Measurements from ENCODE around the gene GOLGA7B. TPM values are rescaled to one million over a fixed set of nuclear protein-coding genes. Genes with fewer than 3 reads are reported as not detected.

Gene GOLGA7B
- total and polyA plus RNA-seq, 2 donors (not counting 1 experiment from before 2014, with no cell fraction given): 0.01 TPM; not detected in 1

- ATAC-seq (ENCODE audit: low read depth) (no peak), DNase-seq (no peak)
- no peaks in the 10 kb centered on the region for H3K4me1 ChIP-seq (ENCODE audit: control insufficient read depth in 2 of 2, insufficient read depth in 2 of 2, low read length in 2 of 2)
- intact Hi-C loops (cut with micrococcal nuclease): no loop called here
- ChIA-PET POLR2A (no interaction called here), CTCF (no interaction called here)
- no peaks in the 10 kb centered on the region for H3K9me3 ChIP-seq (ENCODE audit: control extremely low read depth in 1 of 3, control insufficient read depth in 2 of 3, insufficient read depth in 1 of 3, low read length in 2 of 3)
- no peaks in the 10 kb centered on the region for H3K79me2 ChIP-seq (ENCODE audit: control insufficient read depth, insufficient read depth, low read length)
- no peak overlapping the region for H3K4me3 ChIP-seq (ENCODE audit: control extremely low read depth in 1 of 5, extremely low read depth in 1 of 5, insufficient read depth in 1 of 5, low read depth in 2 of 5, low read length in 4 of 5)
- Mint-ChIP-seq H3K27me3 (peaks cover 17% of the 10 kb centered on the region), H3K4me1 (no peaks in the 10 kb centered on the region), H3K27ac (no peak overlapping the region), H3K4me3 (no peak overlapping the region), H3K9me3 (ENCODE audit: insufficient read depth) (no peaks in the 10 kb centered on the region)
- H3K4me2 ChIP-seq (replicated peaks; ENCODE audit: low read depth, low read length, poor library complexity, severe bottlenecking): no peak overlapping the region
- no peaks in the 10 kb centered on the region for H4K20me1 ChIP-seq (ENCODE audit: control insufficient read depth, insufficient read depth, low read length, poor library complexity, severe bottlenecking)
- H3K36me3 ChIP-seq (replicated peaks in 1 of 2; ENCODE audit: control extremely low read depth in 1 of 2, control insufficient read depth in 1 of 2, extremely low read depth in 1 of 2, insufficient read depth in 2 of 2, low read length in 1 of 2): no peaks in the 10 kb centered on the region
- no peak overlapping the region for H3K9ac ChIP-seq (ENCODE audit: low read length)
- no peak for TF ChIP-seq EZH2 (IDR thresholded peaks at IDR 0.05; ENCODE audit: borderline replicate concordance, insufficient read depth, low read depth, low read length, poor library complexity, severe bottlenecking)
- TF ChIP-seq, protein P1, sequence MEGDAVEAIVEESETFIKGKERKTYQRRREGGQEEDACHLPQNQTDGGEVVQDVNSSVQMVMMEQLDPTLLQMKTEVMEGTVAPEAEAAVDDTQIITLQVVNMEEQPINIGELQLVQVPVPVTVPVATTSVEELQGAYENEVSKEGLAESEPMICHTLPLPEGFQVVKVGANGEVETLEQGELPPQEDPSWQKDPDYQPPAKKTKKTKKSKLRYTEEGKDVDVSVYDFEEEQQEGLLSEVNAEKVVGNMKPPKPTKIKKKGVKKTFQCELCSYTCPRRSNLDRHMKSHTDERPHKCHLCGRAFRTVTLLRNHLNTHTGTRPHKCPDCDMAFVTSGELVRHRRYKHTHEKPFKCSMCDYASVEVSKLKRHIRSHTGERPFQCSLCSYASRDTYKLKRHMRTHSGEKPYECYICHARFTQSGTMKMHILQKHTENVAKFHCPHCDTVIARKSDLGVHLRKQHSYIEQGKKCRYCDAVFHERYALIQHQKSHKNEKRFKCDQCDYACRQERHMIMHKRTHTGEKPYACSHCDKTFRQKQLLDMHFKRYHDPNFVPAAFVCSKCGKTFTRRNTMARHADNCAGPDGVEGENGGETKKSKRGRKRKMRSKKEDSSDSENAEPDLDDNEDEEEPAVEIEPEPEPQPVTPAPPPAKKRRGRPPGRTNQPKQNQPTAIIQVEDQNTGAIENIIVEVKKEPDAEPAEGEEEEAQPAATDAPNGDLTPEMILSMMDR (IDR thresholded peaks at IDR 0.05): no peak
- H2AFZ ChIP-seq (ENCODE audit: insufficient read depth, low read depth, low read length, poor library complexity, severe bottlenecking): no peak overlapping the region
- WGBS (ENCODE audit: insufficient coverage): 95% methylated on average over 5 of the region's 7 CpGs
- no peaks in the 10 kb centered on the region for H3K27me3 ChIP-seq (replicated peaks in 1 of 4; ENCODE audit: control extremely low read depth in 1 of 4, control insufficient read depth in 3 of 4, insufficient read depth in 4 of 4, low read length in 3 of 4)
- no peak overlapping the region for H3K27ac ChIP-seq (ENCODE audit: low read length in 2 of 2)
Measured at GRCh38 chr10:97888134-97888533, 38.5 kb downstream of the GOLGA7B start.

- POLR2A ChIA-PET: no interaction called here
- no peak for ATAC-seq (ENCODE audit: low read depth)
- H3K9me3 ChIP-seq (ENCODE audit: control extremely low read depth in 1 of 3, control insufficient read depth in 2 of 3, insufficient read depth in 1 of 3, low read length in 2 of 3): no peaks in the 10 kb centered on the region
- no peaks in the 10 kb centered on the region for H3K27me3 ChIP-seq (replicated peaks in 1 of 4; ENCODE audit: control extremely low read depth in 1 of 4, control insufficient read depth in 3 of 4, insufficient read depth in 4 of 4, low read length in 3 of 4)
- H3K4me3 ChIP-seq (ENCODE audit: control extremely low read depth in 1 of 5, extremely low read depth in 1 of 5, insufficient read depth in 1 of 5, low read depth in 2 of 5, low read length in 4 of 5): no peak overlapping the region
- H3K9ac ChIP-seq (ENCODE audit: low read length): no peak overlapping the region
- Mint-ChIP-seq H3K4me1 (no peaks in the 10 kb centered on the region), H3K27me3 (peaks cover 20% of the 10 kb centered on the region), H3K4me3 (no peak overlapping the region), H3K9me3 (ENCODE audit: insufficient read depth) (no peaks in the 10 kb centered on the region), H3K27ac (no peak overlapping the region)
- H3K4me2 ChIP-seq (replicated peaks; ENCODE audit: low read depth, low read length, poor library complexity, severe bottlenecking): no peak overlapping the region
- H3K4me1 ChIP-seq (ENCODE audit: control insufficient read depth in 2 of 2, insufficient read depth in 2 of 2, low read length in 2 of 2): no peaks in the 10 kb centered on the region
- no peak for TF ChIP-seq EZH2 (IDR thresholded peaks at IDR 0.05; ENCODE audit: borderline replicate concordance, insufficient read depth, low read depth, low read length, poor library complexity, severe bottlenecking)
- TF ChIP-seq, protein P1 (IDR thresholded peaks at IDR 0.05): no peak
- H3K27ac ChIP-seq (ENCODE audit: low read length in 2 of 2): no peak overlapping the region
- H2AFZ ChIP-seq (ENCODE audit: insufficient read depth, low read depth, low read length, poor library complexity, severe bottlenecking): no peak overlapping the region
- no peaks in the 10 kb centered on the region for H3K36me3 ChIP-seq (replicated peaks in 1 of 2; ENCODE audit: control extremely low read depth in 1 of 2, control insufficient read depth in 1 of 2, extremely low read depth in 1 of 2, insufficient read depth in 2 of 2, low read length in 1 of 2)
- intact Hi-C loops (cut with micrococcal nuclease): no loop called here
- DNase-seq: no peak
- H3K79me2 ChIP-seq (ENCODE audit: control insufficient read depth, insufficient read depth, low read length): no peaks in the 10 kb centered on the region
- no peaks in the 10 kb centered on the region for H4K20me1 ChIP-seq (ENCODE audit: control insufficient read depth, insufficient read depth, low read length, poor library complexity, severe bottlenecking)
- 87% methylated on average over 8 of the region's 12 CpGs for WGBS (ENCODE audit: insufficient coverage)
- CTCF ChIA-PET: interaction anchor here (1.3 kb wide), 1 partner anchor 26 kb away, joined by 3 read pairs; no protein-coding TSS in a partner anchor
Measured at GRCh38 chr10:97888641-97889262, 39.1 kb downstream of the GOLGA7B start.

All from B cell (primary cell).